OCI-LY7 (cell line): ENCODE measurements around the gene HTT. TPM values are rescaled to one million over a fixed set of nuclear protein-coding genes. Genes with fewer than 3 reads are reported as not detected.

ENCODE experiments used
- BruUV-seq: library from RNA; stranded (reverse); fragments of 400-500 nt; replicated peaks from 2 replicates; lab custom pipeline; 2021; lab: Mats Ljungman, UMichigan
- CTCF ChIA-PET: fragments of 300-600 bp; sonication (Branson Sonifier 250); formaldehyde crosslinking; loops from one replicate; lab custom pipeline; 2022; ENCODE audit warnings: antibody characterized with exemption; ENCODE audit not compliant: unreplicated experiment; lab: Charles Lee
- POLR2A ChIA-PET: fragments of 300-600 bp; sonication (Branson Sonifier 250); formaldehyde crosslinking; loops from one replicate; lab custom pipeline; 2022; ENCODE audit warnings: antibody characterized with exemption; lab: Charles Lee
- DNase-seq: peaks from one replicate; pipeline ENCODE4 v3.0.0-alpha.2; 2015; ENCODE audit warnings: low spot score
- H2AFZ ChIP-seq: fragments of 200-600 bp; sonication (generic), shearing (Covaris generic); 2 replicates; pipeline ENCODE4 v1.6.1; 2014; ENCODE audit warnings: mild to moderate bottlenecking, antibody characterized with exemption, low read length, moderate library complexity
- H3K27ac ChIP-seq: fragments of 200-600 bp; sonication (generic); 2 replicates; pipeline ENCODE4 v1.5.1; 2014; ENCODE audit warnings: mixed run types, low read depth, mild to moderate bottlenecking, moderate library complexity, low read length, inconsistent platforms; ENCODE audit not compliant: poor library complexity, severe bottlenecking
- H3K36me3 ChIP-seq: fragments of 200-600 bp; sonication (generic); 2 replicates; pipeline ENCODE4 v1.6.1; 2014; ENCODE audit warnings: mild to moderate bottlenecking, antibody characterized with exemption, low read length, moderate library complexity, mixed read lengths; ENCODE audit not compliant: insufficient read depth
- H3K4me1 ChIP-seq: fragments of 200-600 bp; sonication (generic); 2 replicates; pipeline ENCODE4 v1.5.1; 2014; ENCODE audit warnings: mild to moderate bottlenecking, low read length; ENCODE audit not compliant: insufficient read depth, poor library complexity, severe bottlenecking
- H3K4me2 ChIP-seq: fragments of 200-600 bp; sonication (generic); 2 replicates; pipeline ENCODE4 v1.6.1; 2014; ENCODE audit warnings: mild to moderate bottlenecking, low read length
- H3K4me3 ChIP-seq: fragments of 200-600 bp; sonication (generic); 2 replicates; pipeline ENCODE4 v1.5.1; 2014; ENCODE audit warnings: mild to moderate bottlenecking, low read depth, low read length; ENCODE audit not compliant: poor library complexity, severe bottlenecking
- H3K79me2 ChIP-seq: fragments of 200-600 bp; sonication (generic); 2 replicates; pipeline ENCODE4 v1.6.1; 2016; ENCODE audit warnings: low read depth, mild to moderate bottlenecking, low read length, moderate library complexity, mixed read lengths; ENCODE audit not compliant: insufficient read depth
- H3K9me2 ChIP-seq: fragments of 200-600 bp; sonication (generic); 2 replicates; pipeline ENCODE4 v1.6.1; 2016; ENCODE audit warnings: mild to moderate bottlenecking, low read length, mixed read lengths; ENCODE audit not compliant: insufficient read depth
- H3K9me3 ChIP-seq: fragments of 200-600 bp; sonication (generic); 2 replicates; pipeline ENCODE4 v1.6.1; 2014; ENCODE audit warnings: mild to moderate bottlenecking, mixed run types, low read length, mixed read lengths
- H4K20me1 ChIP-seq: fragments of 200-600 bp; sonication (generic); 2 replicates; pipeline ENCODE4 v1.6.1; 2014; ENCODE audit warnings: mild to moderate bottlenecking, antibody characterized with exemption, low read length, moderate library complexity, mixed read lengths; ENCODE audit not compliant: insufficient read depth
- EZH2phosphoT487 ChIP-seq: fragments of 200-600 bp; sonication (generic); IDR thresholded peaks from 2 replicates; pipeline ENCODE4 v1.6.1; 2018; ENCODE audit warnings: low read depth, borderline replicate concordance, mild to moderate bottlenecking, mixed run types, antibody characterized with exemption, low read length, moderate library complexity, mixed read lengths
- intact Hi-C: fragments of 100-400 bp; cut with micrococcal nuclease; formaldehyde crosslinking; loops from one replicate; pipeline ENCODE4 v1.10.0; 2022; ENCODE audit not compliant: unreplicated experiment
- total RNA-seq, 2 experiments: library from RNA; depleted of rRNA in 1 of 2; stranded (reverse); fragments of >200 nt in 1 of 2; shearing (Covaris generic) in 1 of 2; gene quantifications; 2 replicates each; pipeline ENCODE4 v1.2.3, GENCODE V29; 2014 to 2022
- TF ChIP-seq, protein P1 (sequence below): fragments of 200-600 bp; sonication (generic); conservative IDR thresholded peaks from 2 replicates; pipeline ENCODE4 v1.5.1; 2014; ENCODE audit warnings: mild to moderate bottlenecking, antibody characterized with exemption, low read length, moderate library complexity, mixed read lengths

HTT gene
- total RNA-seq, 2 experiments from 2014 or later: 36.4 to 91.3 TPM

DNA sequence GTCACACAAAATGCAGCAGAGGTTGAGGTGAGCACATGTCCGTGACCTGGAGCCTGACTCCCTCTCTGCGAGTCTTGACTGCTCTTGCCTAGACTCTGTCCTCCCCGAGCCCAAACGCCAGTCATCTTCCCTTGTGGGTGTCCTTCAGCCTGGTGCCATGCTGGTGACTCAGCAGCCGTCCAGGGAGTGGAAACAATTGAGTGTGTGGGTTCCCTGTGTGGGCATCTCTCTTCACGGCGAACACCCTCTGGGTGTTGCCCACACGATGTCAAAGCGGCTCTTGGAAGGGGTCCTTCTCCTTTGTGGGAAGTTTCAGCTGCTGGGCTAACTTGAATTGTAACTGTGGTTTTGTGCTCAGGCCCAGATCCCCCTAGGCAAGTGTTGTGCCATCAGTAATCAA lies 157.0 kb downstream of the HTT start:
- no peaks in the 10 kb centered on the region for H3K9me2 ChIP-seq
- BruUV-seq: no TSS peak
- no peaks in the 10 kb centered on the region for H3K79me2 ChIP-seq
- no peak overlapping the region for H3K4me3 ChIP-seq
- no peak for DNase-seq
- no peak overlapping the region for H3K27ac ChIP-seq
- H3K9me3 ChIP-seq: no peaks in the 10 kb centered on the region
- no peaks in the 10 kb centered on the region for H3K4me1 ChIP-seq
- POLR2A ChIA-PET: no interaction called here
- H3K36me3 ChIP-seq: peaks cover 72% of the 10 kb centered on the region
- no peaks in the 10 kb centered on the region for H4K20me1 ChIP-seq
- H2AFZ ChIP-seq: no peak overlapping the region
- CTCF ChIA-PET: no interaction called here
- intact Hi-C loops: no loop called here
- H3K4me2 ChIP-seq: no peak overlapping the region
- TF ChIP-seq, protein P1, sequence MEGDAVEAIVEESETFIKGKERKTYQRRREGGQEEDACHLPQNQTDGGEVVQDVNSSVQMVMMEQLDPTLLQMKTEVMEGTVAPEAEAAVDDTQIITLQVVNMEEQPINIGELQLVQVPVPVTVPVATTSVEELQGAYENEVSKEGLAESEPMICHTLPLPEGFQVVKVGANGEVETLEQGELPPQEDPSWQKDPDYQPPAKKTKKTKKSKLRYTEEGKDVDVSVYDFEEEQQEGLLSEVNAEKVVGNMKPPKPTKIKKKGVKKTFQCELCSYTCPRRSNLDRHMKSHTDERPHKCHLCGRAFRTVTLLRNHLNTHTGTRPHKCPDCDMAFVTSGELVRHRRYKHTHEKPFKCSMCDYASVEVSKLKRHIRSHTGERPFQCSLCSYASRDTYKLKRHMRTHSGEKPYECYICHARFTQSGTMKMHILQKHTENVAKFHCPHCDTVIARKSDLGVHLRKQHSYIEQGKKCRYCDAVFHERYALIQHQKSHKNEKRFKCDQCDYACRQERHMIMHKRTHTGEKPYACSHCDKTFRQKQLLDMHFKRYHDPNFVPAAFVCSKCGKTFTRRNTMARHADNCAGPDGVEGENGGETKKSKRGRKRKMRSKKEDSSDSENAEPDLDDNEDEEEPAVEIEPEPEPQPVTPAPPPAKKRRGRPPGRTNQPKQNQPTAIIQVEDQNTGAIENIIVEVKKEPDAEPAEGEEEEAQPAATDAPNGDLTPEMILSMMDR: no peak

DNA sequence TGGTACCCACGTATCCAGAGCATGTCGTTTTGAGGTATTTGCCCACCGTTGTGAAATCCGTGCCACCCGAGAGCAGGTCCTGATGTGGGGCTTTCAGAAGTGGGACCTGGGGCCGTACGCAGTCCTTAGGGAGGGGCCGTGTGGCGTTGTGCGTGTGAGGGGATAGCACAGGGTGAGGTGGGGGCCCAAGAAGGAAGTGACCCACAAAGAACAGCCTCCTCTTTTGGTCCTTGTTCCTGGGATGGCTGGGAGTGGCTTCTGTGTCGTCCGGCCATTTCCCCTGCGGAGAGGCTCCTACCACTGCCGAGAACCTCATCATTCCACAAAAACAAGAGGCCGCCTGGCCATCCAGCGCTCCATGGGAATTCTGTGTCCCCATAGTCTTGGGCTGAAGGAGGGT lies 157.5 kb downstream of the HTT start:
- Histone ChIP-seq H3K27ac (no peak overlapping the region), H3K4me2 (no peak overlapping the region), H4K20me1 (no peaks in the 10 kb centered on the region), H3K9me2 (no peaks in the 10 kb centered on the region), H3K9me3 (no peaks in the 10 kb centered on the region), H3K79me2 (no peaks in the 10 kb centered on the region), H3K4me1 (no peaks in the 10 kb centered on the region), H3K4me3 (no peak overlapping the region), H2AFZ (no peak overlapping the region), H3K36me3 (peaks cover 72% of the 10 kb centered on the region)
- BruUV-seq: no TSS peak
- CTCF ChIA-PET: no interaction called here
- intact Hi-C loops: no loop called here
- TF ChIP-seq, protein P1: no peak
- no peak for TF ChIP-seq EZH2phosphoT487
- POLR2A ChIA-PET: no interaction called here
- DNase-seq: no peak

DNA sequence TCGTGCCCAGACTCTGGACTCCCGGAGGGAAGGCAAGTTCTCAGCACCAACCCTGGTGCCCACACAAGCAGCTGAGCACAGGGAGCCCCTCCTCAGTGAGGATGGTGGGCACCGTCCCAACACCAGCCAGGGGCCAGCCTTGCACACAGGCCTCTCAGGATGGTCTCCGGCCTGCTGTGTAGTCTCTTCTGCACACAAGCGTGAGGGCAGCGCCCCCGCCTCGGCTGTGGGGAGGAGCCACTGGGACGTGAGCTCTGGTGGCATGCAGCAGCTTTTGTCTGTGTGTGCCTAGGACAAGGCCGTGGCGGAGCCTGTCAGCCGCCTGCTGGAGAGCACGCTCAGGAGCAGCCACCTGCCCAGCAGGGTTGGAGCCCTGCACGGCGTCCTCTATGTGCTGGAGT lies 158.4 kb downstream of the HTT start:
- no peak overlapping the region for H3K4me2 ChIP-seq
- no peak overlapping the region for H3K4me3 ChIP-seq
- H3K4me1 ChIP-seq: no peaks in the 10 kb centered on the region
- TF ChIP-seq EZH2phosphoT487: no peak
- TF ChIP-seq, protein P1: no peak
- no peaks in the 10 kb centered on the region for H3K9me2 ChIP-seq
- H3K36me3 ChIP-seq: peaks cover 73% of the 10 kb centered on the region
- H4K20me1 ChIP-seq: no peaks in the 10 kb centered on the region
- H3K27ac ChIP-seq: no peak overlapping the region
- BruUV-seq: no TSS peak
- intact Hi-C loops: no loop called here
- POLR2A ChIA-PET: no interaction called here
- DNase-seq: no peak
- H3K79me2 ChIP-seq: no peaks in the 10 kb centered on the region
- no peaks in the 10 kb centered on the region for H3K9me3 ChIP-seq
- H2AFZ ChIP-seq: no peak overlapping the region
- CTCF ChIA-PET: no interaction called here
